Endodermal cell (in vitro differentiated cells): Measurements from ENCODE around the gene EFNB3. TPM values are rescaled to one million over a fixed set of nuclear protein-coding genes. Genes with fewer than 3 reads are reported as not detected.

Experiments used
- DNase-seq: peaks from one replicate; pipeline ENCODE4 v3.0.0-alpha.2; 2017
- H3K27ac ChIP-seq: 2 replicates; pipeline ENCODE4 v1.5.1; 2013; ENCODE audit warnings: mild to moderate bottlenecking, low read depth, low read length, moderate library complexity
- H3K27me3 ChIP-seq: 2 replicates; pipeline ENCODE4 v1.6.1; 2013; ENCODE audit warnings: mild to moderate bottlenecking, low read length, moderate library complexity; ENCODE audit not compliant: insufficient read depth, control insufficient read depth, poor library complexity, severe bottlenecking
- H3K36me3 ChIP-seq: 2 replicates; pipeline ENCODE4 v1.7.0; 2013; ENCODE audit warnings: mild to moderate bottlenecking, low read length, moderate library complexity; ENCODE audit not compliant: control insufficient read depth, insufficient read depth
- H3K4me1 ChIP-seq: one replicate; pipeline ENCODE4 v1.7.0; 2013; ENCODE audit warnings: low read length; ENCODE audit not compliant: control insufficient read depth, insufficient read depth
- H3K4me3 ChIP-seq: 2 replicates; pipeline ENCODE4 v1.5.1; 2013; ENCODE audit warnings: mild to moderate bottlenecking, low read length, moderate library complexity
- H3K9ac ChIP-seq: 2 replicates; pipeline ENCODE4 v1.6.1; 2013; ENCODE audit warnings: mild to moderate bottlenecking, low read length, moderate library complexity; ENCODE audit not compliant: poor library complexity, severe bottlenecking; ENCODE audit errors: extremely low read depth
- H3K9me3 ChIP-seq: 2 replicates; pipeline ENCODE4 v1.6.1; 2013; ENCODE audit warnings: mild to moderate bottlenecking, low read length, moderate library complexity; ENCODE audit not compliant: control insufficient read depth
- H3K27ac Mint-ChIP-seq: 2 replicates; pipeline ENCODE4 v1.8.0; 2020; ENCODE audit warnings: mixed read lengths
- H3K27me3 Mint-ChIP-seq: 2 replicates; pipeline ENCODE4 v1.8.0; 2021; ENCODE audit warnings: mild to moderate bottlenecking, mixed read lengths; ENCODE audit not compliant: insufficient read depth
- H3K36me3 Mint-ChIP-seq: 2 replicates; pipeline ENCODE4 v1.8.0; 2020; ENCODE audit warnings: low read depth, mixed read lengths
- H3K4me1 Mint-ChIP-seq: 2 replicates; pipeline ENCODE4 v1.8.0; 2020; ENCODE audit warnings: mixed read lengths
- H3K4me3 Mint-ChIP-seq: 2 replicates; pipeline ENCODE4 v1.8.0; 2020; ENCODE audit warnings: mild to moderate bottlenecking, moderate library complexity, mixed read lengths
- H3K9me3 Mint-ChIP-seq: 2 replicates; pipeline ENCODE4 v1.8.0; 2020; ENCODE audit warnings: mild to moderate bottlenecking, mixed read lengths
- CTCF ChIP-seq: fragments of 200-600 bp; sonication (generic); conservative IDR thresholded peaks from 2 replicates; pipeline ENCODE4 v1.5.0; 2021; ENCODE audit warnings: antibody characterized with exemption, mild to moderate bottlenecking
- WGBS, 2 experiments: methylation state at CpG; one replicate each; pipeline versions ENCODE4 v1.1.5 to v1.1.7; 2013; ENCODE audit warnings: missing lambda C conversion rate in 2 of 2, mixed read lengths in 1 of 2; ENCODE audit not compliant: insufficient coverage in 1 of 2, insufficient read length in 1 of 2; 5-methylcytosine and 5-hydroxymethylcytosine counted together
- total RNA-seq, 2 donors: library from RNA; stranded (reverse); fragmentation: NEBNext Ultra II Directional in 1 of 2; extraction: Animal tissue kit (Norgen Biotek cat#: 25700) in 1 of 2; gene quantifications; 2 replicates in 1 of 2; 3 replicates in 1 of 2; pipeline ENCODE4 v1.2.1, GENCODE V29; 2021

Gene EFNB3
- total RNA-seq, 2 donors from 2014 or later: 12.8 to 15.0 TPM

GRCh38 chr17:7750321-7750821 lies 45.4 kb downstream of the EFNB3 start:
- H3K27ac ChIP-seq: no peak overlapping the region
- H3K36me3 ChIP-seq: no peaks in the 10 kb centered on the region
- H3K27me3 Mint-ChIP-seq: peaks cover 7% of the 10 kb centered on the region
- H3K4me1 Mint-ChIP-seq: peaks cover 12% of the 10 kb centered on the region
- 88 to 93% methylated on average over 3 to 4 of the region's 4 CpGs for WGBS, 2 experiments
- TF ChIP-seq CTCF: no peak
- H3K36me3 Mint-ChIP-seq: no peaks in the 10 kb centered on the region
- no peak overlapping the region for H3K4me3 ChIP-seq
- no peak overlapping the region for H3K27ac Mint-ChIP-seq
- peaks cover 3% of the 10 kb centered on the region for H3K9me3 Mint-ChIP-seq
- no peak overlapping the region for H3K9ac ChIP-seq
- no peak for DNase-seq
- H3K4me1 ChIP-seq: peaks cover 7% of the 10 kb centered on the region
- no peaks in the 10 kb centered on the region for H3K27me3 ChIP-seq
- H3K9me3 ChIP-seq: peaks cover 6% of the 10 kb centered on the region
- H3K4me3 Mint-ChIP-seq: no peak overlapping the region

- Histone ChIP-seq H3K9me3 (peaks cover 6% of the 10 kb centered on the region), H3K9ac (no peak overlapping the region), H3K27me3 (no peaks in the 10 kb centered on the region), H3K36me3 (no peaks in the 10 kb centered on the region), H3K4me3 (no peak overlapping the region), H3K4me1 (no peaks in the 10 kb centered on the region), H3K27ac (no peak overlapping the region)
- no peak for DNase-seq
- no peak overlapping the region for H3K27ac Mint-ChIP-seq
- no peak overlapping the region for H3K4me3 Mint-ChIP-seq
- no peaks in the 10 kb centered on the region for H3K36me3 Mint-ChIP-seq
- peaks cover 16% of the 10 kb centered on the region for H3K27me3 Mint-ChIP-seq
- H3K9me3 Mint-ChIP-seq: peaks cover 3% of the 10 kb centered on the region
- H3K4me1 Mint-ChIP-seq: no peaks in the 10 kb centered on the region
- 80 to 92% methylated on average over 4 to 8 of the region's 8 CpGs for WGBS, 2 experiments
- no peak for TF ChIP-seq CTCF
Observed at GRCh38 chr17:7754656-7755055, 49.7 kb downstream of the EFNB3 start.

GRCh38 chr17:7755095-7755890 lies 50.3 kb downstream of the EFNB3 start:
- Histone ChIP-seq H3K27ac (no peak overlapping the region), H3K9me3 (peaks cover 2% of the 10 kb centered on the region), H3K27me3 (no peaks in the 10 kb centered on the region), H3K4me1 (no peaks in the 10 kb centered on the region), H3K9ac (no peak overlapping the region), H3K4me3 (no peak overlapping the region), H3K36me3 (no peaks in the 10 kb centered on the region)
- H3K9me3 Mint-ChIP-seq: peaks cover under 1% of the 10 kb centered on the region
- H3K4me1 Mint-ChIP-seq: no peaks in the 10 kb centered on the region
- H3K27me3 Mint-ChIP-seq: peaks cover 18% of the 10 kb centered on the region
- TF ChIP-seq CTCF: no peak
- H3K27ac Mint-ChIP-seq: no peak overlapping the region
- peak; percentile 67 for DNase-seq
- no peaks in the 10 kb centered on the region for H3K36me3 Mint-ChIP-seq
- no peak overlapping the region for H3K4me3 Mint-ChIP-seq
- 72 to 86% methylated on average over 6 to 9 of the region's 9 CpGs for WGBS, 2 experiments
